Duodenal mucosa (tissue), 2 donors: ENCODE data around the gene UGT1A8.

Experiments used
- H3K27ac ChIP-seq: one replicate; pipeline ENCODE4 v1.7.0; 2013; ENCODE audit warnings: low read depth, low read length
- H3K27me3 ChIP-seq, 2 donors: one replicate each; pipeline ENCODE4 v1.7.0; 2013; ENCODE audit warnings: low read length in 2 of 2, control low read depth in 1 of 2; ENCODE audit not compliant: insufficient read depth in 2 of 2, control insufficient read depth in 1 of 2
- H3K36me3 ChIP-seq, 2 donors: one replicate each; pipeline ENCODE4 v1.7.0; 2013; ENCODE audit warnings: low read length in 2 of 2, control low read depth in 1 of 2; ENCODE audit not compliant: insufficient read depth in 2 of 2, control insufficient read depth in 1 of 2
- H3K4me1 ChIP-seq, 2 donors: one replicate each; pipeline ENCODE4 v1.7.0; 2013; ENCODE audit warnings: low read length in 2 of 2, control low read depth in 1 of 2; ENCODE audit not compliant: insufficient read depth in 2 of 2, control insufficient read depth in 1 of 2
- H3K4me3 ChIP-seq, 2 donors: one replicate each; pipeline ENCODE4 v1.7.0; 2013; ENCODE audit warnings: low read length in 2 of 2, low read depth in 1 of 2
- H3K9ac ChIP-seq, 2 donors: one replicate each; pipeline ENCODE4 v1.7.0; 2013; ENCODE audit warnings: low read length in 2 of 2, low read depth in 1 of 2
- H3K9me3 ChIP-seq, 2 donors: one replicate each; pipeline ENCODE4 v1.7.0; 2013; ENCODE audit warnings: low read length in 2 of 2, control low read depth in 1 of 2; ENCODE audit not compliant: control insufficient read depth in 1 of 2

The UGT1A8 gene

GRCh38 chr2:233663911-233664310, 46.5 kb downstream of the UGT1A8 start:
- Histone ChIP-seq H3K27me3 (no peaks in the 10 kb centered on the region), H3K27ac (no peak overlapping the region), H3K9ac (no peak overlapping the region), H3K36me3 (no peaks in the 10 kb centered on the region), H3K4me3 (no peak overlapping the region), H3K9me3 (peaks cover 0 to 2% of the 10 kb centered on the region in 2 donors), H3K4me1 (no peaks in the 10 kb centered on the region)

GRCh38 chr2:233668605-233669260, 51.3 kb downstream of the UGT1A8 start:
- Histone ChIP-seq H3K9me3 (no peaks in the 10 kb centered on the region), H3K4me3 (no peak overlapping the region), H3K36me3 (no peaks in the 10 kb centered on the region), H3K9ac (no peak overlapping the region), H3K27ac (no peak overlapping the region), H3K4me1 (no peaks in the 10 kb centered on the region), H3K27me3 (no peaks in the 10 kb centered on the region)

GRCh38 chr2:233671290-233672161, 54.1 kb downstream of the UGT1A8 start, which contains the start of gene UGT1A9:
UGT1A9 (plus strand) TSS chr2:233671898; CDS start chr2:233671935, 37 bp downstream.
- Histone ChIP-seq H3K27ac (no peak within 1 kb of the TSS), H3K9me3 (no peaks in the 10 kb centered on the region), H3K9ac (no peak within 1 kb of the TSS), H3K4me3 (no peak within 1 kb of the TSS), H3K4me1 (no peaks in the 10 kb centered on the region), H3K36me3 (no peaks in the 10 kb centered on the region), H3K27me3 (no peaks in the 10 kb centered on the region)

GRCh38 chr2:233672886-233673285, 55.5 kb downstream of the UGT1A8 start:
- H3K27ac ChIP-seq: no peak overlapping the region
- H3K36me3 ChIP-seq: no peaks in the 10 kb centered on the region
- H3K9ac ChIP-seq: no peak overlapping the region
- H3K9me3 ChIP-seq: no peaks in the 10 kb centered on the region
- no peaks in the 10 kb centered on the region for H3K27me3 ChIP-seq
- H3K4me3 ChIP-seq: no peak overlapping the region
- no peaks in the 10 kb centered on the region for H3K4me1 ChIP-seq

GRCh38 chr2:233673896-233674295, 56.5 kb downstream of the UGT1A8 start:
- H3K4me3 ChIP-seq: no peak overlapping the region
- H3K27me3 ChIP-seq: no peaks in the 10 kb centered on the region
- H3K9ac ChIP-seq: no peak overlapping the region
- H3K36me3 ChIP-seq: no peaks in the 10 kb centered on the region
- no peak overlapping the region for H3K27ac ChIP-seq
- no peaks in the 10 kb centered on the region for H3K9me3 ChIP-seq
- H3K4me1 ChIP-seq: no peaks in the 10 kb centered on the region

GRCh38 chr2:233674314-233674713, 56.9 kb downstream of the UGT1A8 start:
- no peaks in the 10 kb centered on the region for H3K36me3 ChIP-seq
- H3K4me3 ChIP-seq: no peak overlapping the region
- no peak overlapping the region for H3K27ac ChIP-seq
- no peaks in the 10 kb centered on the region for H3K4me1 ChIP-seq
- H3K9ac ChIP-seq: no peak overlapping the region
- no peaks in the 10 kb centered on the region for H3K9me3 ChIP-seq
- H3K27me3 ChIP-seq: no peaks in the 10 kb centered on the region

- Histone ChIP-seq H3K27ac (no peak overlapping the region), H3K36me3 (no peaks in the 10 kb centered on the region), H3K4me3 (no peak overlapping the region), H3K9ac (no peak overlapping the region), H3K9me3 (no peaks in the 10 kb centered on the region), H3K4me1 (no peaks in the 10 kb centered on the region), H3K27me3 (no peaks in the 10 kb centered on the region)
Measured at GRCh38 chr2:233674995-233675394, 57.6 kb downstream of the UGT1A8 start.

GRCh38 chr2:233676046-233676445, 58.6 kb downstream of the UGT1A8 start:
- Histone ChIP-seq H3K4me3 (no peak overlapping the region), H3K27ac (no peak overlapping the region), H3K9me3 (no peaks in the 10 kb centered on the region), H3K27me3 (no peaks in the 10 kb centered on the region), H3K36me3 (no peaks in the 10 kb centered on the region), H3K9ac (no peak overlapping the region), H3K4me1 (no peaks in the 10 kb centered on the region)

GRCh38 chr2:233679196-233679595, 61.8 kb downstream of the UGT1A8 start:
- H3K36me3 ChIP-seq: no peaks in the 10 kb centered on the region
- no peaks in the 10 kb centered on the region for H3K9me3 ChIP-seq
- no peaks in the 10 kb centered on the region for H3K4me1 ChIP-seq
- H3K4me3 ChIP-seq: no peak overlapping the region
- H3K27ac ChIP-seq: no peak overlapping the region
- no peaks in the 10 kb centered on the region for H3K27me3 ChIP-seq
- no peak overlapping the region for H3K9ac ChIP-seq

GRCh38 chr2:233680361-233681045, 63.1 kb downstream of the UGT1A8 start:
- Histone ChIP-seq H3K27me3 (no peaks in the 10 kb centered on the region), H3K9me3 (no peaks in the 10 kb centered on the region), H3K27ac (no peak overlapping the region), H3K4me1 (no peaks in the 10 kb centered on the region), H3K36me3 (no peaks in the 10 kb centered on the region), H3K4me3 (no peak overlapping the region), H3K9ac (no peak overlapping the region)
